Measurements from ENCODE around the gene SUSD3.

GRCh38 chr9:93028448-93029006 lies 30.0 kb upstream of the SUSD3 start:
- TF ChIP-seq CTCF (IDR thresholded peaks at IDR 0.05) (no peak), POLR2A (IDR thresholded peaks at IDR 0.05) (no peak)

All from breast epithelium (tissue), 3 donors.